DND-41 (cell line): Measurements from ENCODE around the gene C10orf105.

Experiments used
- ATAC-seq: fragments of 200-7000 bp; cut with Tn5 transposase; 3 replicates; pipeline ENCODE4 v1.9.1; 2021; ENCODE audit warnings: low read depth; ENCODE audit not compliant: insufficient read depth
- DNase-seq: peaks from one replicate; pipeline ENCODE4 v3.0.0-alpha.2; 2020
- H2AFZ ChIP-seq: 2 replicates; pipeline ENCODE4 v1.6.0; 2012; ENCODE audit warnings: low read depth, low read length
- H3K27ac ChIP-seq: 2 replicates; pipeline ENCODE4 v1.5.1; 2012; ENCODE audit warnings: low read length, inconsistent platforms
- H3K27me3 ChIP-seq: fragments of 200-600 bp; sonication (generic); 2 replicates; pipeline ENCODE4 v1.6.0; 2012; ENCODE audit warnings: low read length, mild to moderate bottlenecking, inconsistent platforms; ENCODE audit not compliant: insufficient read depth, poor library complexity
- H3K36me3 ChIP-seq: 2 replicates; pipeline ENCODE4 v1.5.1; 2012; ENCODE audit warnings: low read length, inconsistent platforms; ENCODE audit not compliant: insufficient read depth
- H3K4me1 ChIP-seq: 2 replicates; pipeline ENCODE4 v1.5.1; 2012; ENCODE audit warnings: mild to moderate bottlenecking, low read length; ENCODE audit not compliant: insufficient read depth
- H3K4me2 ChIP-seq: 2 replicates; pipeline ENCODE4 v1.6.0; 2012; ENCODE audit warnings: mild to moderate bottlenecking, moderate library complexity, low read length, inconsistent platforms; ENCODE audit not compliant: insufficient read depth
- H3K4me3 ChIP-seq, 2 experiments: fragments of 200-600 bp in 1 of 2; shearing (Covaris generic) in 1 of 2; 2 replicates each; pipeline ENCODE4 v1.5.1; 2012 to 2016; ENCODE audit warnings: inconsistent platforms in 2 of 2, low read length in 2 of 2, mild to moderate bottlenecking in 2 of 2, low read depth in 1 of 2, moderate library complexity in 1 of 2
- H3K79me2 ChIP-seq: 2 replicates; pipeline ENCODE4 v1.6.0; 2012; ENCODE audit warnings: low read length, inconsistent platforms; ENCODE audit not compliant: insufficient read depth
- H3K9ac ChIP-seq: 2 replicates; pipeline ENCODE4 v1.6.0; 2012; ENCODE audit warnings: low read depth, mild to moderate bottlenecking, inconsistent platforms, low read length, moderate library complexity
- H3K9me3 ChIP-seq: 2 replicates; pipeline ENCODE4 v1.5.1; 2012; ENCODE audit warnings: low read length, moderate library complexity, mild to moderate bottlenecking, inconsistent platforms; ENCODE audit not compliant: insufficient read depth, severe bottlenecking
- H4K20me1 ChIP-seq: 2 replicates; pipeline ENCODE4 v1.6.0; 2012; ENCODE audit warnings: low read length; ENCODE audit not compliant: insufficient read depth
- EZH2 ChIP-seq: IDR thresholded peaks from 3 replicates; pipeline ENCODE4 v1.6.1; 2012; ENCODE audit warnings: borderline replicate concordance, low read depth, mild to moderate bottlenecking, moderate library complexity, low read length, inconsistent platforms; ENCODE audit not compliant: severe bottlenecking
- TF ChIP-seq, protein P1 (sequence below): IDR thresholded peaks from 2 replicates; pipeline ENCODE4 v1.5.1; 2012; ENCODE audit warnings: borderline replicate concordance, low read length, moderate library complexity, mild to moderate bottlenecking; ENCODE audit not compliant: poor library complexity, severe bottlenecking; ENCODE audit errors: extremely low read depth

Gene C10orf105

DNA sequence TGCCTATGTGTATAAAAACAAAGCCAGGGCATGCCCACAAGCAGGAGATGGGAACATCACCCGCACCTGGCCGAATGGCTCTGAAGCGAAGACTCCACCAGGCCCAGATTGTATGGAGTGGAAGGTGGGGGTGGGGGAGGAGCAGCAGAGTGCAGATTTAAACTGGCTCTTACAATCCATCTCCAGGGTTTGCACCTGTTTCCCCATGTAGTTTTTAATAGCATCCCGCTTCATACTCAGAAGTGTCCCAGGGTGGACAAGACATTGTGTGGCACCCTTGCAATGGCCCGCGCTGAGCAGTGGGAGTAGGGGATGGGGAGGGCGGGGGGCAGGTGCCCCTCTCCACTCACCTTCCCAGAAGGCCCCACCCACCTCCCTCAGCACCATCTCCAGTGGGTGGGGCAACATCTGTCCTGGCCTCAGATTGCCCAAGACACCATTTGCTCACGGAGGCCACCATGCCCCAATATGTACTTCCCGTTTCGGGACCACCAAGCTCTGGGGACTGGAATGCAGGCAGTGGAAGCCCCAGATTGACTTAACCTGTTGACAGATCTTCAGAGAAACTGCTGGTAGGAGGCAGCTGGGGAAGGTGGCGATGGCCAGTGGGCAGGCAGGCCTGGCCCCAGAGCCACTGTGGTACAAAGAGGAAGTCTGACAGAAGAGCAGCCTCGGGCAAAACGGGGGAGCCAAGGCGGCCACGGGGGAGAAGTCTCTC lies 30.7 kb upstream of the C10orf105 start:
- H3K4me1 ChIP-seq: peaks cover 62% of the 10 kb centered on the region
- H3K9ac ChIP-seq: peak overlapping the region; percentile 58
- no peaks in the 10 kb centered on the region for H3K27me3 ChIP-seq
- H3K4me3 ChIP-seq: no peak overlapping the region; a peak in 1 of 4 replicates
- peaks cover 8% of the 10 kb centered on the region; the same call in 1 of the 2 replicates for H3K36me3 ChIP-seq
- H3K79me2 ChIP-seq: no peaks in the 10 kb centered on the region
- no peak for TF ChIP-seq EZH2
- TF ChIP-seq, protein P1, sequence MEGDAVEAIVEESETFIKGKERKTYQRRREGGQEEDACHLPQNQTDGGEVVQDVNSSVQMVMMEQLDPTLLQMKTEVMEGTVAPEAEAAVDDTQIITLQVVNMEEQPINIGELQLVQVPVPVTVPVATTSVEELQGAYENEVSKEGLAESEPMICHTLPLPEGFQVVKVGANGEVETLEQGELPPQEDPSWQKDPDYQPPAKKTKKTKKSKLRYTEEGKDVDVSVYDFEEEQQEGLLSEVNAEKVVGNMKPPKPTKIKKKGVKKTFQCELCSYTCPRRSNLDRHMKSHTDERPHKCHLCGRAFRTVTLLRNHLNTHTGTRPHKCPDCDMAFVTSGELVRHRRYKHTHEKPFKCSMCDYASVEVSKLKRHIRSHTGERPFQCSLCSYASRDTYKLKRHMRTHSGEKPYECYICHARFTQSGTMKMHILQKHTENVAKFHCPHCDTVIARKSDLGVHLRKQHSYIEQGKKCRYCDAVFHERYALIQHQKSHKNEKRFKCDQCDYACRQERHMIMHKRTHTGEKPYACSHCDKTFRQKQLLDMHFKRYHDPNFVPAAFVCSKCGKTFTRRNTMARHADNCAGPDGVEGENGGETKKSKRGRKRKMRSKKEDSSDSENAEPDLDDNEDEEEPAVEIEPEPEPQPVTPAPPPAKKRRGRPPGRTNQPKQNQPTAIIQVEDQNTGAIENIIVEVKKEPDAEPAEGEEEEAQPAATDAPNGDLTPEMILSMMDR: no peak
- H2AFZ ChIP-seq: no peak overlapping the region
- peak overlapping the region; percentile 95 for H3K27ac ChIP-seq
- ATAC-seq (no peak), DNase-seq (no peak)
- peak overlapping the region; percentile 55 for H3K4me2 ChIP-seq
- H3K9me3 ChIP-seq: no peaks in the 10 kb centered on the region
- no peaks in the 10 kb centered on the region for H4K20me1 ChIP-seq

DNA sequence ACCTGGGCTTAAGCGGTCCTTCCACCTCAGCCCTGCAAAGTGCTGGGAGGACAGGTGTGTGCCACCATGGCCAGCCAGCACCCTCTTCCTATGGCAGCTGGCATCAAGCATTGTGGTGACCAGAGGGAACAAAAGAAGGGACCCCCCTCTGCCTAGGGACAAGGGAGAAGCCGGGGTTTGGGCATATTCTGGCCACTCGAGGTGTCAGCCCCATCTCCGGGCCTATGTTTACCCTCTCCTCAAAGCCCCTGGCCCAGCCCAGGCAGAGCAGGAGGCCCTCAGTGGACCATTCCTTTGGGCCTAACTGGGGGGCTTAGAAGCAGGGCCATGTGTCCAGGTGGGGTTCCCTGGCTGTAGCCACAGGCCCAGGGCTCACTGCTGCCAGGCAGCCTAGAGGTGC lies 29.8 kb upstream of the C10orf105 start:
- Histone ChIP-seq H3K27ac (peak overlapping the region; percentile 95), H3K36me3 (peaks cover 8% of the 10 kb centered on the region; the same call in 1 of the 2 replicates), H3K9ac (peak overlapping the region; percentile 58), H2AFZ (peak overlapping the region; percentile 55; the same call in 1 of the 2 replicates), H3K27me3 (no peaks in the 10 kb centered on the region), H3K4me2 (peak overlapping the region; percentile 55), H3K4me1 (peaks cover 62% of the 10 kb centered on the region), H3K79me2 (no peaks in the 10 kb centered on the region), H3K9me3 (no peaks in the 10 kb centered on the region), H4K20me1 (no peaks in the 10 kb centered on the region), H3K4me3 (peak overlapping the region in 1 of 2 experiments; percentile 34; a peak in 2 of 4 replicates)
- ATAC-seq: no peak; the same call in 2 of the 3 replicates
- TF ChIP-seq EZH2: no peak
- TF ChIP-seq, protein P1: no peak
- peak; percentile 68 for DNase-seq

DNA sequence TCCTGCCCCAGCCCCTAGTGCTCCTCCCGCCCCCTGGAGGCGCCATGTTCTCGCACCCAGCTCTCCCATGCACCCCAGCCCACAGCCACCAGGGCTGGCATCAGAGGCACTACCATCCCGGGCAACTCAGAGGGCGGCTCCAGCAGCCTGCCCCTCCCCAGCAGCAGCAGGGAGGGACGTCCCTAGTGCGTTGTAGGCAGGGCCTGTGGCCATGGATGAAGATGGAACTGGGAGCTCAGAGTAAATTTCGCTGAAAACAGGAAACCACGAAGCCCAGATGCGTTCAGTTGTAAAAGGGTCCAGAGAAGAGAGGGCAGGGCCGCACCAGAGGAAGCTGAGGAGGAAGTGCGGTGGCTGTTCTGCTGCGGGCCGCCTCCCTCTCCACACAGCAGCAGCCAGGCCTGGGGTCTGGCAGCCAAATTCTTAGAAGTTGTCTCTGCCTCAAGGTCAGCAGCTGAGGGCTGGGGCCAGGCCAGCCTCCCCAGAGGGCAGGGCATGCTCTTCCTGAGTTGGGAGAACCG lies 29.2 kb upstream of the C10orf105 start:
- Histone ChIP-seq H2AFZ (peak overlapping the region; percentile 55), H3K36me3 (peaks cover 8% of the 10 kb centered on the region; the same call in 1 of the 2 replicates), H3K4me1 (peaks cover 60% of the 10 kb centered on the region), H3K4me2 (peak overlapping the region; percentile 55), H3K27me3 (no peaks in the 10 kb centered on the region), H3K4me3 (peak overlapping the region in 1 of 2 experiments; percentile 34; a peak in 1 of 4 replicates), H3K79me2 (no peaks in the 10 kb centered on the region), H3K27ac (peak overlapping the region; percentile 95), H3K9ac (peak overlapping the region; percentile 58), H3K9me3 (no peaks in the 10 kb centered on the region), H4K20me1 (no peaks in the 10 kb centered on the region)
- TF ChIP-seq, protein P1: peak; percentile 60
- TF ChIP-seq EZH2: no peak
- DNase-seq (peak; percentile 98), ATAC-seq (peak; percentile 94)
